Activated CD8-positive, alpha-beta memory T cell treated with anti-CD3 and anti-CD28 coated beads for 4 hours (primary cell): ENCODE measurements around the gene VAC14.
"Not testable (repeated sequence)": the region's sequence is repeated elsewhere in the genome, so short reads cannot be mapped to it uniquely, and the experiment has no call there.

Experiments used
- DNase-seq, 2 donors: peaks; one replicate each; pipeline ENCODE4 v3.0.0-alpha.2; 2020; ENCODE audit warnings: low read depth in 2 of 2

VAC14 gene

DNA sequence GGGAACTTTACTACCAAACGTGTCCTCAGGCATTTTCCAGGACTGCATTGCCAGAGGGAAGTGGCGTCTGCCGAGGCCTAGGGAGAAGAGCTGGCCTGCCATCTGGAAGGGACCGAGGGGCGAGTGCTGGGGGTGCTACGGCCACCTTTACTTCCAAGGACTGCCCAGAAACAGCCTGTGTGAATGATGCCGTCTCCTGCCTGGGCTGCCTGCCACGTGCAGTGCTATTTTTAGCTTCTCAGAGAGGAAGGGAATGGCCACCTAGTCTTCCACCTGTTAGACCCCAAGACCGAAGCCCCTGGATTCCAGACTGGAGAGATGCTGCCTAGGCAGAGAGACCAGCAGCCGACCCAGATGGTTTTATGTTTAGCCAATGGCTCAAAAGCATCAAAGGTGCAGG is 57.2 kb downstream of the VAC14 start:
- no peak for DNase-seq

DNA sequence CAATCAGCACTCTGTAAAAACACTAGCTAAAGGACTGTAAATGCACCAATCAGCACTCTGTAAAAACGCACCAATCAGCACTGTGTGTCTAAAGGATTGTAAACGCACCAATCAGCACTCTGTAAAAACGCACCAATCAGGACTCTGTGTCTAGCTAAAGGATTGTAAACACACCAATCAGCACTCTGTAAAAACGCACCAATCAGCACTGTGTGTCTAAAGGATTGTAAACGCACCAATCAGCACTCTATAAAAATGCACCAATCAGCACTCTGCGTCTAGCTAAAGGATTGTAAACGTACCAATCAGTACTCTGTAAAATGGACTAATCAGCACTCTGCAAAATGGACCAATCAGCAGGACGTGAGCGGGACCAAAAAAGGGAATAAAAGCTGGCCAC is 58.0 kb downstream of the VAC14 start:
- DNase-seq, result not testable (repeated sequence)

DNA sequence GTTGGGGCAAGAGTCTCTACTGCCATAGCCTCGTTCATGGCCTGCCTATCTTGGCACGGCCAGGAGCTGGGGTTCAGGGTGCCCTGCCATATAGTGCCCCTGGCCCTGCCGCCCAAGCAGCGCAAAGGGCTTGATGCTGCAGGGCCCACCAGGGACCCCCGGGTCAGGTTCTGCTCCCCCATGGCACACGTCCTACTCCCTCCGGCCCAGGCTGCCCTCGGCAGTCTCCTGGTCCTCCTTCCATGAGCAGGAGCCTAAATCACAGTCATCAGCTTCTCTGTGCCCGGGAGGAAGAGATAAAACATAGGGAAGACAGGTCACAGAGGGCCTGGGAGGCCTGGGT is 59.2 kb downstream of the VAC14 start:
- DNase-seq, result no peak

DNA sequence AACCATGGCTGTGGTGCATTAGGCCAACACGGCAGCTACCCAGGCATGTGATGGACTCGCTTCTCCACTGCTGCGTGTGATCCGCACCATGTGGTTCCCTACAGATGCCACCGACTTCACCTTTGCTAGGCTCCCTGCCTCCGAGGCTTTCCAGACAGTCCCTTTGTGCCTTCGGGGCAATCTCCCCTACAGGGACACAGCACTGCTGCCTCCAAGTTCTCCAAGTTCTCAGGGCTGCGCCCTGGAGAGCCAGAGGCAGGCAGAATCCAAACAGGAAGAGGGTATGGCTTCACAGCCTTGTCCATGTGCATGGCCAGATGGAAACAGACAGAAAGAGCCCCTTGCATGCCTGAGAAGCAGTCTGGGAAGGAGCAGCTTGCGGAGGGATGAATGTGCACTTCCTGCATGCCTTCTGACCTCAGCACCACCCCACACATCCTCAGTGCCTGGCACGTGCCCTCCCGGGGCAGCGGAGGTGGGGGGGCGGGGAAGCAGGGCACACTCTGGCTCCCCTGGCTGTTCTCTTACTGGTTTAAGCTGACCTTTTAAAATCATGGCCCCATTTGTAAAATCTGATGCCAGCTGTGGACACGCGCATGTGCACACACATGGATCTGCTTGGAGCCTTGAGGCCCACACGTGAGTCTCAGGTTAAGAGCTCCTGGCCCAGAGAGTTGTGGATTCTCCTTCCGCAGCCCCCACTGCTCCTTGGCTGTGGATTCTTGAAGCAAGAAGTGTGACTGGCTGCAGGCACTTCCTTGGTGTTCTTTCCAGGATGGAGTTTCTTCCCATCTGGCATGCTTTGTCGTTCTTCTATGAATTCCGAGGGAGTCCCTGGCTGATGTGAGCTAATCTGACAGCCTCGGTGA is 59.8 kb downstream of the VAC14 start:
- no peak for DNase-seq

DNA sequence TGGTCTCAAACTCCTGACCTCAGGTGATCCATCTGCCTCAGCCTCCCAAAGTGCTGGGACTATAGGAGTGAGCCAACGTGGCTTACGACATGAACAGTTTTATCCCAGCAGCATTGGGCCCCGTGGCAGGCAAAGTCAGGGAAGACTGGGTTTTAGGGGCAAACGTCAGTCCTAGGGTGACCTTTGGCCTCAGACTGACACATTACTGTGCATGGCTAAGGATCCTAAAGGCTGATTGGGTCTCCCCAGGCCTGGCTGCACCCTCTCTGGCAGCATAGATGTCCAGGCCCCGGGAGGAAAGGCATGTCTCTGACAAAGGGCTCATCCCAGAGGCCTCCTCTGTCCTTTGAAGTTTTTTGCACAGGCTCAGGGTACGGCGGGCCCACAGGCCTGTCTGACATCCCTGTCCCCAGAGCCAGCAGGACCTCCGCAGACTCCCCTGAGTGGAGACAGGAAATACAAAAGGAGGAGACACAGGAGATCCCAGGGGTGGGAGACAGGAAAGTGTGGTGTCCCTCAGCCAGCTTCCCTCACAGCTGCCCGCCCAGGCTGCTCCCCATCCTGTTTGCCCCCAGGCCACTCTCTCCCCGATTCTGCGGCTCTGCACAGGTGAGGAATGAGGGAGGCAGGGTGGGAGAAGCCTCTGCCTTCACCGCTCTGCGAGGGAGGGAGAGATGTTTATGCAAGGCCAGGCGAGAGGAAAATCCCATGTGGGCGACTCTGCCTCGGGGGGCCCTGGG is 60.6 kb downstream of the VAC14 start:
- DNase-seq, result no peak

DNA sequence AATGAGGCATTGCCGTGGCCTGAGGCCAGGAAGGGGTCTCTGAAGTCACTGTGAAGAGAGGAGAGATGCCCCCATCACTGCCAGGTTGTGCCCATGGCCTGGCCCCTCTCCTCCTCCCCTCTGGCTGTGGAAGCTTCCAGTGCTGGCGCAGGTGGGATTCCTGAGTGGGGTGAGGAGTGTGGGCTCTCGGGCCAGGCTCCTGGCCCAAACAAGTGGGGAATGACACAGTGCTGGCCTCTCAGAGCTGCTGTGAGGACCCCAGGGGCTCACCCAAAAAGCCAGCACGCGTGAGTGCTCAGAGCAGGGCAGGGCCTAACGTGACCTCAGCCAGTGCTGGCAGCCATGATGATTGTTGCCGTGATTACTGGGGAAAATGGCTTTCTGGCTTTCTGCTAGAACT is 61.6 kb downstream of the VAC14 start:
- no peak for DNase-seq

DNA sequence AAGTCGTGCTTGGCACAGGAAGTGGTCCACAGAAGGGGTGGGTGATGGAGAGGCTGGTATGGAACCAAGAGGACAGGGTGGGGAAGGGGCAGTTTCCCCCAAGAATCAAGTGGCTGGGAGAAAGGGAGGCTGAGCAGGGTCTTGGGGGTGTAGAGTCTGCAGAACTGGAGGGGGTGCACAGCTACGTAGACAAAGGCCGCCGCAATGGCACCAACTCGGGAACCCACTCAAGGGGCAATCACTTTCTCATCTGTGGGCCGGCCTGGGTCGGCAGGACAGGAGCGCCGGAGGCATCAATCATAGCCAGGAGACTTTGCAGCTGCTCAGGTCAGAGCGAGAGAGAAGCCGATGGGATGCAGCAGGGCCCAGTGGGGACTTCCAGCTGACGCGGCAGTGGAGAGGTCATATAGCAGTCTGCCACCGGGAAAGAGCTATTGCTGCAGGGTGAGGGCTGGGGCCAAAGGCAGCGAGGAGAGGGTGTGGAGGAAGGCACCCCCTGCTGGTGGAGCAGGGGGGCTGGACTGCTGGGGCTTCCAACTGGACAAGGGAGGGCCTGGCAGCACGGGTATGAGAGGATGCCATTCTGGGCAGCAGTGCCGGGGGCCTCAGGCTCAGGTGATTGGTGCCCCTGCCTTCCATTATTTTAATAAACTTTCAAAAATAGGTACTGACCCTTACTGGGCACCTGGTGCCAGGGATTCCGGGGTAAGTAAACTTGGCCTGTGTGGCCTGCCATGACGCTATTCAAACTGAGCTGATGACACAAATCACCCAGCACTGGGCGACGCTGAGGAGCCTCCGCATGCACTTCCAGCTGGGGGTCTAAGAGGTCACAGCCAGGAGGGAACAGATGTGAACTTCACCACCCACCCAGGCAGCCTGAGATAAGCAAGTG is 62.6 kb downstream of the VAC14 start:
- DNase-seq, result no peak

GRCh38 chr16:70737377-70738082 is 63.4 kb downstream of the VAC14 start:
- DNase-seq, result peak; percentile 22 to 27

GRCh38 chr16:70736465-70737376 is 64.2 kb downstream of the VAC14 start:
- DNase-seq, result no peak

- no peak for DNase-seq
Observed at GRCh38 chr16:70735141-70735979, 65.6 kb downstream of the VAC14 start.

- DNase-seq, result no peak
Observed at GRCh38 chr16:70734522-70735095, 66.3 kb downstream of the VAC14 start.

- no peak for DNase-seq
Observed at GRCh38 chr16:70730944-70731343, 70.0 kb downstream of the VAC14 start.

- no peak for DNase-seq
Observed at GRCh38 chr16:70730031-70730430, 70.9 kb downstream of the VAC14 start.

GRCh38 chr16:70729292-70729691 is 71.7 kb downstream of the VAC14 start:
- no peak for DNase-seq

DNA sequence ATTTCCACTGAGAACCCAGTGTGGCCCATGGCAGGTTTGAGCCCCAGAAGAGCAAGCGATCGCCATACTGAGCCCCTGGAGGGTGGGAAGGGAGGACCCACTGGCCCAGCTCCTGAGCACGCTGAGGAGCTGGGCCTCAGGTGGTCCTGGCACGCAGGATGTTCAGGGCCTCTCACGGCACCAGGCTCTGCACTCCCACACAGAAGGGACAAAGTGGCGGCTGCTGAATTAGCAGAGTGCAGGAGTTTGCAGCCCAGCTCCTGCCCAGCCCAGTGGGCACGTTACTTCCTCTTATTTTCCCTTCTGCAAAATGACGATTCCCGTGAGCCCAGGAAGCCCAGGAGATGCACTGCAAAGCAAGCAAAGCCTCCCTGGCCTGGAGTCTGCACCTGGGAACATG is 72.8 kb downstream of the VAC14 start:
- no peak for DNase-seq

DNA sequence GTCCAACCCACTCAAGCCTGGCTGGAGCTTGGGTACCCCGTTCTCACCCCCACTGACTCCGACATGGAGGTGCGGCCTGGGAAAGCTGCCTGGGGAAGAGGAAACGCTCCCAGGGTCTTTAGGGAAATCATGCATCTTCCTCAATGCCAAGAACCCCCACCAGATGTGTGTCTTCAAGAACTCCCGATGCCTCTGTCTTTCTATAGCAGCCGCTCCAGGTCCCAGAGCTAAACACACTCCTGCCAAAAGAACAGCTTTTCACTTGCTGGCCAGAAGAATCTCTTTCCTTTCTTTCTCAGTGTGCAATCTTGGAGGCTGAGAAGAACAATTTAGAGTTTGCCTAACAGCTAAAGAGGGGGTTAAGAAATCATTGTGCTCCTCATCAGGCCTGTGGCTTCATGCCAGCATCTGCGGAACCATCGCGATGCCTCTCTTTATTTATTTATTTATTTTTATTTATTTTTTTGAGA is 74.0 kb downstream of the VAC14 start:
- no peak for DNase-seq

DNA sequence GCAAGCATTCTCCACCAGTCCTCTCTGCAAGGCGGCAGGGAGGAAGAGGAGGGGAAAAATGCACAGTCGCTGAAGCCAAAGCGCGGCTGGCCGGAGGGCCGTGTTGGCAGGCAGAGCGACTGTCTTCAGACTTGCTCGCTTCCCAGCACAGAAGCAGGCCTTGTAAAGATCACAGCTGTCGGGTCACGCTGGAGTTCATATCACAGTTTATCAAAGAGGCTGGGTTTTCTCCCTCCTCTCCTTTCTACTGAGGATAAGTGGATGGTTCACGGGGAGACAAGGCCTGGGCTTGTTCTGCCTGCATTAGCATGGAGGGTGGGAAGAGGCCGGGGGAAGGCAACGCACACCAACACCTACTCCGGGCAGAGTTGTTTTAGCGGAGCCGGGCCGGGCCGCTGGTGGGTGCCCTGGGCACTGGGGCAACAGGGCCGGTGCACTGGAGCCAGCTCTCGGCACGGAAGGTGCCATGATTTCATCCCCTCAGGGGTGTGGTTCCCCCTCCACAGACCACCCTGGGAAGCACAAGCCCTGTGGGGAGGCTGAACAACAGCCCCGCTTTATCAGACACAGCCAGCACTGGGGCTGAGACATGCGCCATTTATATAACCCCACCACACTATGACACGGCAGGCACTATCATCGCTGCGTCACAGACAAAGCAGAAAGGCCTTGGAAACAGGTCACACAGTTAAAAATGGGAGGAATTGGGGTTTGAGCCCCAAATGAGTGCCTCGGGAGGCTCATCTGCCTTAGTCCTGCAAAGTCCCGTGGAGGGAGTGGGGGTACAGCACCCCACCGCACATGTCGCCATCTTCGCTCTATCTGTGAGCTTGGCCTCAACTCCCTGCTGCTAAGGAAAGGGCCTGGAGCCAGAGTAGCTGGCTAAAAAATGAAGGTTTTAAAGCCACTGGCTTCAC is 74.8 kb downstream of the VAC14 start:
- DNase-seq, result no peak
